ENCODE results near the gene POLR2I.

The POLR2I gene

GRCh38 chr19:36131221-36131620, 16.5 kb upstream of the POLR2I start:
- DNase-seq: peak; percentile 57 to 58

- DNase-seq: peak; percentile 41 to 49
These were observed 13.7 kb upstream of the POLR2I start for GRCh38 chr19:36128392-36128736.

- DNase-seq: no peak
These were observed 10.9 kb upstream of the POLR2I start for GRCh38 chr19:36125557-36125956.

GRCh38 chr19:36121486-36122124, 6.9 kb upstream of the POLR2I start:
- DNase-seq: no peak

- DNase-seq: no peak
These were observed 6.3 kb upstream of the POLR2I start for GRCh38 chr19:36120984-36121358.

- DNase-seq: no peak
These were observed 5.7 kb upstream of the POLR2I start for GRCh38 chr19:36120092-36120983.

GRCh38 chr19:36116344-36116637, 1.6 kb upstream of the POLR2I start:
- no peak for DNase-seq

- peak; percentile 71 to 82 for DNase-seq
These were observed 1.0 kb upstream of the POLR2I start, which contains the start of gene TBCB for GRCh38 chr19:36115453-36116343. Gene TBCB (plus strand): TSS chr19:36115468. CDS start chr19:36115561, 93 bp downstream.

- DNase-seq: no peak
These were observed 568 bp downstream of the POLR2I start for GRCh38 chr19:36113894-36114720.

GRCh38 chr19:36113425-36113824, 1.2 kb downstream of the POLR2I start:
- no peak for DNase-seq

GRCh38 chr19:36112678-36113077, 2.0 kb downstream of the POLR2I start:
- no peak for DNase-seq

- no peak for DNase-seq
These were observed 3.5 kb downstream of the POLR2I start for GRCh38 chr19:36111200-36111539.

- no peak for DNase-seq
These were observed 4.0 kb downstream of the POLR2I start, which contains the start of gene OVOL3 for GRCh38 chr19:36110487-36111199. Gene OVOL3 (plus strand): TSS chr19:36111143. CDS start chr19:36111203, 60 bp downstream.

GRCh38 chr19:36108684-36109083, 6.0 kb downstream of the POLR2I start:
- DNase-seq: no peak

GRCh38 chr19:36106991-36107390, 7.7 kb downstream of the POLR2I start:
- DNase-seq: no peak

GRCh38 chr19:36106441-36106840, 8.2 kb downstream of the POLR2I start:
- DNase-seq: no peak

- no peak for DNase-seq
These were observed 10.7 kb downstream of the POLR2I start for GRCh38 chr19:36103842-36104552.

GRCh38 chr19:36103040-36103626, 11.5 kb downstream of the POLR2I start:
- no peak for DNase-seq

GRCh38 chr19:36101550-36102327, 12.9 kb downstream of the POLR2I start:
- DNase-seq: no peak

- peak in 1 of 2 donors; percentile 16 for DNase-seq
These were observed 14.2 kb downstream of the POLR2I start for GRCh38 chr19:36100476-36100875.

Data from inflammatory macrophage treated with lipopolysaccharide for 1 hour (primary cell).